HCT116 (cell line): ENCODE results near the gene CCDC30.

Experiments
- CBX3 ChIP-seq: IDR thresholded peaks from 2 replicates; pipeline ENCODE4 v1.6.1; 2012; ENCODE audit warnings: low read depth
- EGR1 ChIP-seq: IDR thresholded peaks from 2 replicates; pipeline ENCODE4 v1.6.1; 2012; ENCODE audit warnings: low read depth
- EZH2 ChIP-seq: fragments of 200-600 bp; sonication (generic); IDR thresholded peaks from 2 replicates; pipeline ENCODE4 v1.6.1; 2017; ENCODE audit warnings: antibody characterized with exemption, mixed run types
- EZH2phosphoT487 ChIP-seq: fragments of 200-600 bp; IDR thresholded peaks from 2 replicates; pipeline ENCODE4 v1.6.1; 2018; ENCODE audit warnings: antibody characterized with exemption, borderline replicate concordance
- POLR2A ChIP-seq: IDR thresholded peaks from 2 replicates; pipeline ENCODE4 v1.7.0; 2011; ENCODE audit warnings: borderline replicate concordance; ENCODE audit not compliant: insufficient read depth, insufficient read length; ENCODE audit errors: extremely low read depth
- POLR2AphosphoS5 ChIP-seq: IDR thresholded peaks from 2 replicates; pipeline ENCODE4 v1.6.1; 2011; ENCODE audit warnings: mild to moderate bottlenecking, low read depth, low read length, moderate library complexity
- RAD21 ChIP-seq: IDR thresholded peaks from 2 replicates; pipeline ENCODE4 v1.6.1; 2012; ENCODE audit warnings: low read depth, mild to moderate bottlenecking
- YY1 ChIP-seq: IDR thresholded peaks from 2 replicates; pipeline ENCODE4 v1.6.1; 2011; ENCODE audit warnings: low read length, low read depth, moderate library complexity, mild to moderate bottlenecking; ENCODE audit not compliant: insufficient replicate concordance; ENCODE audit errors: extremely low read depth
- ZFX ChIP-seq: fragments of 450-650 bp; IDR thresholded peaks from 2 replicates; pipeline ENCODE4 v1.6.1; 2017
- TF ChIP-seq, protein P1 (sequence below), 3 experiments: fragments of 200-600 bp in 1 of 3; sonication (generic) in 1 of 3; IDR thresholded peaks in 2 of 3; conservative IDR thresholded peaks in 1 of 3; 2 replicates each; pipeline ENCODE4 v1.5.1; 2012 to 2017; ENCODE audit warnings: low read depth in 2 of 3, low read length in 2 of 3, antibody characterized with exemption in 1 of 3, borderline replicate concordance in 1 of 3, control low read depth in 1 of 3, mild to moderate bottlenecking in 1 of 3, mixed read lengths in 1 of 3, mixed run types in 1 of 3, moderate library complexity in 1 of 3; ENCODE audit not compliant: insufficient read depth in 1 of 3
- TF ChIP-seq, protein P2 (sequence below): IDR thresholded peaks from 2 replicates; pipeline ENCODE4 v1.6.1; 2012; ENCODE audit warnings: low read depth

DNA sequence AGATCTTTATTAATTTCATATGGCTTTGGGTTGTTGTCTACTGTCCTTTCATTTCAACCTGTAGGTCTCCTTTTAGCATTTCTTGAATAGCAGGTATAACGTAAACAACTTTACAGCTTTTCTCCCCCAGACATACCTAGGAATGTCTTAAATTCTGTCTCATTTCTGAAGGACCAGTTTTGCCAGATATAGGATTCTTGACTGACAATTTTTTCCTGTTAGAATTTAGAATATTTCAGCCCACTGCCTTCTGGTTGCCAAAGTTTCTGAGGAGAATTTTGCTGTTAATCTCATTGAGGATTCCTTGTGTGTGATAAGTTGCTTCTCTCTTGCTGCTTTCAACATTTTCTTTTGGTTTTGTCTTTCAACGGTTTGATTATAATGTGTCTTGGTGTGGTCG is 60.1 kb downstream of the CCDC30 start:
- TF ChIP-seq POLR2AphosphoS5 (no peak), POLR2A (no peak), EZH2 (no peak), YY1 (no peak), ZFX (no peak), CBX3 (no peak), EZH2phosphoT487 (no peak), RAD21 (no peak), EGR1 (no peak)
- TF ChIP-seq, protein P1, sequence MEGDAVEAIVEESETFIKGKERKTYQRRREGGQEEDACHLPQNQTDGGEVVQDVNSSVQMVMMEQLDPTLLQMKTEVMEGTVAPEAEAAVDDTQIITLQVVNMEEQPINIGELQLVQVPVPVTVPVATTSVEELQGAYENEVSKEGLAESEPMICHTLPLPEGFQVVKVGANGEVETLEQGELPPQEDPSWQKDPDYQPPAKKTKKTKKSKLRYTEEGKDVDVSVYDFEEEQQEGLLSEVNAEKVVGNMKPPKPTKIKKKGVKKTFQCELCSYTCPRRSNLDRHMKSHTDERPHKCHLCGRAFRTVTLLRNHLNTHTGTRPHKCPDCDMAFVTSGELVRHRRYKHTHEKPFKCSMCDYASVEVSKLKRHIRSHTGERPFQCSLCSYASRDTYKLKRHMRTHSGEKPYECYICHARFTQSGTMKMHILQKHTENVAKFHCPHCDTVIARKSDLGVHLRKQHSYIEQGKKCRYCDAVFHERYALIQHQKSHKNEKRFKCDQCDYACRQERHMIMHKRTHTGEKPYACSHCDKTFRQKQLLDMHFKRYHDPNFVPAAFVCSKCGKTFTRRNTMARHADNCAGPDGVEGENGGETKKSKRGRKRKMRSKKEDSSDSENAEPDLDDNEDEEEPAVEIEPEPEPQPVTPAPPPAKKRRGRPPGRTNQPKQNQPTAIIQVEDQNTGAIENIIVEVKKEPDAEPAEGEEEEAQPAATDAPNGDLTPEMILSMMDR (IDR thresholded peaks at IDR 0.05 in 2 of 3, conservative IDR thresholded peaks at IDR 0.05 in 1 of 3; ENCODE audit: borderline replicate concordance in 1 of 3, insufficient read depth in 1 of 3, low read depth in 2 of 3, low read length in 2 of 3) = no peak
- TF ChIP-seq, protein P2, sequence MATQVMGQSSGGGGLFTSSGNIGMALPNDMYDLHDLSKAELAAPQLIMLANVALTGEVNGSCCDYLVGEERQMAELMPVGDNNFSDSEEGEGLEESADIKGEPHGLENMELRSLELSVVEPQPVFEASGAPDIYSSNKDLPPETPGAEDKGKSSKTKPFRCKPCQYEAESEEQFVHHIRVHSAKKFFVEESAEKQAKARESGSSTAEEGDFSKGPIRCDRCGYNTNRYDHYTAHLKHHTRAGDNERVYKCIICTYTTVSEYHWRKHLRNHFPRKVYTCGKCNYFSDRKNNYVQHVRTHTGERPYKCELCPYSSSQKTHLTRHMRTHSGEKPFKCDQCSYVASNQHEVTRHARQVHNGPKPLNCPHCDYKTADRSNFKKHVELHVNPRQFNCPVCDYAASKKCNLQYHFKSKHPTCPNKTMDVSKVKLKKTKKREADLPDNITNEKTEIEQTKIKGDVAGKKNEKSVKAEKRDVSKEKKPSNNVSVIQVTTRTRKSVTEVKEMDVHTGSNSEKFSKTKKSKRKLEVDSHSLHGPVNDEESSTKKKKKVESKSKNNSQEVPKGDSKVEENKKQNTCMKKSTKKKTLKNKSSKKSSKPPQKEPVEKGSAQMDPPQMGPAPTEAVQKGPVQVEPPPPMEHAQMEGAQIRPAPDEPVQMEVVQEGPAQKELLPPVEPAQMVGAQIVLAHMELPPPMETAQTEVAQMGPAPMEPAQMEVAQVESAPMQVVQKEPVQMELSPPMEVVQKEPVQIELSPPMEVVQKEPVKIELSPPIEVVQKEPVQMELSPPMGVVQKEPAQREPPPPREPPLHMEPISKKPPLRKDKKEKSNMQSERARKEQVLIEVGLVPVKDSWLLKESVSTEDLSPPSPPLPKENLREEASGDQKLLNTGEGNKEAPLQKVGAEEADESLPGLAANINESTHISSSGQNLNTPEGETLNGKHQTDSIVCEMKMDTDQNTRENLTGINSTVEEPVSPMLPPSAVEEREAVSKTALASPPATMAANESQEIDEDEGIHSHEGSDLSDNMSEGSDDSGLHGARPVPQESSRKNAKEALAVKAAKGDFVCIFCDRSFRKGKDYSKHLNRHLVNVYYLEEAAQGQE = no peak
